ENCODE results near the gene CTLA4. TPM values are rescaled to one million over a fixed set of nuclear protein-coding genes. Genes with fewer than 3 reads are reported as not detected.

CTLA4 gene
- polyA plus RNA-seq, 6 donors from 2014 or later, result 0.22 to 0.60 TPM; not detected in 4

Other genes with a start within 250 kb of the CTLA4 start
- gene CD28, start 161.1 kb upstream of the CTLA4 start, polyA plus RNA-seq (ENCODE audit: low read depth in 6 of 6), result under 1 TPM; 0.05 to 0.58 (median 0.16) TPM
- under 1 TPM in 2 of 6 donors, not detected in 4; 0.18 to 0.32 TPM for gene ICOS, start 69.0 kb downstream of the CTLA4 start, polyA plus RNA-seq (ENCODE audit: low read depth in 6 of 6)

Data from naive B cell (primary cell).